Mammary epithelial cell (primary cell): Measurements from ENCODE around the gene FLOT1.
A peak's percentile ranks its signal among the peaks of the same experiment; 100 is the strongest.

Experiments used
- CTCF ChIP-seq, 2 donors: IDR thresholded peaks in 1 of 2; conservative IDR thresholded peaks in 1 of 2; 2 replicates each; pipeline ENCODE4 v1.5.1; 2011 to 2012; ENCODE audit warnings: inconsistent platforms in 2 of 2, low read length in 2 of 2, mild to moderate bottlenecking in 2 of 2, control low read depth in 1 of 2, low read depth in 1 of 2; ENCODE audit not compliant: insufficient read depth in 1 of 2; ENCODE audit errors: extremely low read depth in 1 of 2
- EZH2 ChIP-seq: IDR thresholded peaks from 2 replicates; pipeline ENCODE4 v1.6.1; 2012; ENCODE audit warnings: low read length, inconsistent platforms, borderline replicate concordance

GRCh38 chr6:30678964-30679726 lies 63.3 kb downstream of the FLOT1 start:
- TF ChIP-seq EZH2 (no peak), CTCF (conservative IDR thresholded peaks at IDR 0.05 in 1 of 2, IDR thresholded peaks at IDR 0.05 in 1 of 2; ENCODE audit: extremely low read depth in 1 of 2, insufficient read depth in 1 of 2, low read depth in 1 of 2, low read length in 2 of 2) (peak; percentile 85 to 98)
